ENCODE results near the gene MAGI2. TPM values are rescaled to one million over a fixed set of nuclear protein-coding genes. Genes with fewer than 3 reads are reported as not detected.

MAGI2 gene
- total RNA-seq, 1 donor from 2014 or later: 6.9 TPM

GRCh38 chr7:79353720-79354468 lies 99.6 kb downstream of the MAGI2 start:
- no peak overlapping the region for H3K27ac ChIP-seq
- H3K4me3 ChIP-seq: no peak overlapping the region
- DNase-seq (ENCODE audit: extremely low spot score in 2 of 2): no peak
- H3K36me3 ChIP-seq: no peaks in the 10 kb centered on the region
- intact Hi-C loops (cut with DNase I): no loop called here
- no peaks in the 10 kb centered on the region for H3K27me3 ChIP-seq
- TF ChIP-seq POLR2A (IDR thresholded peaks at IDR 0.05): no peak
- TF ChIP-seq CTCF (IDR thresholded peaks at IDR 0.05): no peak
- no peak for TF ChIP-seq POLR2AphosphoS5 (IDR thresholded peaks at IDR 0.05; ENCODE audit: insufficient read depth in 1 of 2, low read depth in 1 of 2)
- H3K4me1 ChIP-seq: no peaks in the 10 kb centered on the region
- H3K9me3 ChIP-seq: no peaks in the 10 kb centered on the region

GRCh38 chr7:79352323-79352722 lies 101.1 kb downstream of the MAGI2 start:
- Histone ChIP-seq H3K27ac (no peak overlapping the region), H3K27me3 (no peaks in the 10 kb centered on the region), H3K4me3 (no peak overlapping the region), H3K36me3 (no peaks in the 10 kb centered on the region), H3K4me1 (no peaks in the 10 kb centered on the region), H3K9me3 (no peaks in the 10 kb centered on the region)
- TF ChIP-seq POLR2A (IDR thresholded peaks at IDR 0.05) (no peak), POLR2AphosphoS5 (IDR thresholded peaks at IDR 0.05; ENCODE audit: insufficient read depth in 1 of 2, low read depth in 1 of 2) (no peak), CTCF (IDR thresholded peaks at IDR 0.05) (no peak)
- intact Hi-C loops (cut with DNase I): no loop called here
- DNase-seq (ENCODE audit: extremely low spot score in 2 of 2): no peak

GRCh38 chr7:79347351-79347750 lies 106.1 kb downstream of the MAGI2 start:
- intact Hi-C loops (cut with DNase I): no loop called here
- TF ChIP-seq CTCF (IDR thresholded peaks at IDR 0.05): no peak
- TF ChIP-seq POLR2AphosphoS5 (IDR thresholded peaks at IDR 0.05; ENCODE audit: insufficient read depth in 1 of 2, low read depth in 1 of 2): no peak
- TF ChIP-seq POLR2A (IDR thresholded peaks at IDR 0.05): no peak

GRCh38 chr7:79341902-79342301 lies 111.6 kb downstream of the MAGI2 start:
- Histone ChIP-seq H3K36me3 (no peaks in the 10 kb centered on the region), H3K9me3 (no peaks in the 10 kb centered on the region), H3K27ac (no peak overlapping the region), H3K27me3 (no peaks in the 10 kb centered on the region), H3K4me1 (no peaks in the 10 kb centered on the region), H3K4me3 (no peak overlapping the region)
- TF ChIP-seq POLR2AphosphoS5 (IDR thresholded peaks at IDR 0.05; ENCODE audit: insufficient read depth in 1 of 2, low read depth in 1 of 2): no peak
- TF ChIP-seq POLR2A (IDR thresholded peaks at IDR 0.05): no peak
- no peak for TF ChIP-seq CTCF (IDR thresholded peaks at IDR 0.05)
- intact Hi-C loops (cut with DNase I): no loop called here
- DNase-seq (ENCODE audit: extremely low spot score in 2 of 2): no peak

More at GRCh38 chr7:79347351-79347750, 106.1 kb downstream of the MAGI2 start:
- H3K4me1 ChIP-seq: no peaks in the 10 kb centered on the region
- H3K36me3 ChIP-seq: no peaks in the 10 kb centered on the region
- H3K9me3 ChIP-seq: no peaks in the 10 kb centered on the region
- H3K27me3 ChIP-seq: no peaks in the 10 kb centered on the region
- H3K4me3 ChIP-seq: no peak overlapping the region
- H3K27ac ChIP-seq: no peak overlapping the region
- DNase-seq (ENCODE audit: extremely low spot score in 2 of 2): no peak

- H3K4me3 ChIP-seq: no peak overlapping the region
- no peaks in the 10 kb centered on the region for H3K9me3 ChIP-seq
- H3K27me3 ChIP-seq: no peaks in the 10 kb centered on the region
- no peak for DNase-seq (ENCODE audit: extremely low spot score in 2 of 2)
- intact Hi-C loops (cut with DNase I): no loop called here
- H3K36me3 ChIP-seq: no peaks in the 10 kb centered on the region
- TF ChIP-seq POLR2AphosphoS5 (IDR thresholded peaks at IDR 0.05; ENCODE audit: insufficient read depth in 1 of 2, low read depth in 1 of 2): no peak
- TF ChIP-seq CTCF (IDR thresholded peaks at IDR 0.05): no peak
- TF ChIP-seq POLR2A (IDR thresholded peaks at IDR 0.05): no peak
- H3K27ac ChIP-seq: no peak overlapping the region
- H3K4me1 ChIP-seq: no peaks in the 10 kb centered on the region
Measured at GRCh38 chr7:79340212-79340611, 113.3 kb downstream of the MAGI2 start.
